HepG2 (cell line): ENCODE measurements around the gene LUC7L2. TPM values are rescaled to one million over a fixed set of nuclear protein-coding genes. Genes with fewer than 3 reads are reported as not detected.

Experiments
- SOX13 ChIP-seq, 3 experiments: fragments of 450-650 bp in 1 of 3; sonication (generic) in 1 of 3; formaldehyde crosslinking in 1 of 3; IDR thresholded peaks in 2 of 3; conservative IDR thresholded peaks in 1 of 3; 2 replicates each; pipeline versions ENCODE4 v1.5.0 to v1.6.1; 2016 to 2020; ENCODE audit warnings: antibody characterized with exemption in 1 of 3, mild to moderate bottlenecking in 1 of 3, missing compliant biosample characterization in 1 of 3, missing genetic modification reagents in 1 of 3, moderate library complexity in 1 of 3
- TCF7 ChIP-seq: sonication (generic); IDR thresholded peaks from 2 replicates; pipeline ENCODE4 v1.6.1; 2016; ENCODE audit warnings: antibody characterized with exemption, low read depth
- ZFP36 ChIP-seq: fragments of 150-350 bp; IDR thresholded peaks from 2 replicates; pipeline ENCODE4 v1.6.1; 2018; ENCODE audit warnings: borderline replicate concordance, low read length, low read depth; ENCODE audit not compliant: partially characterized antibody
- polyA plus RNA-seq, 8 experiments: library from polyadenylated mRNA; depleted of rRNA in 3 of 8; stranded (reverse) in 7 of 8; unstranded in 1 of 8; fragments of >200 nt; fragmentation: Illumina TruSeq in 4 of 8; extraction: Trizol in 4 of 8; gene quantifications; 2 replicates each; pipeline versions ENCODE4 v1.2.1 to v1.2.3, GENCODE V29; 2011 to 2016; ENCODE audit warnings: low read depth in 4 of 8, missing spikeins in 1 of 8, mixed read lengths in 1 of 8; ENCODE audit not compliant: insufficient read depth in 1 of 8
- total RNA-seq, 5 experiments: library from RNA; depleted of rRNA; stranded (reverse); fragments of >200 nt; fragmentation: Illumina TruSeq; extraction: Trizol; gene quantifications; 2 replicates each; pipeline ENCODE4 v1.2.3, GENCODE V29; 2016; ENCODE audit warnings: low read depth in 1 of 5
- TF ChIP-seq, protein P1 (sequence below): sonication (generic); formaldehyde crosslinking; IDR thresholded peaks from 2 replicates; pipeline ENCODE4 v1.4.0; 2020; ENCODE audit warnings: missing genetic modification reagents
- TF ChIP-seq, protein P2 (sequence below): sonication (generic); formaldehyde crosslinking; conservative IDR thresholded peaks from 2 replicates; pipeline ENCODE4 v1.4.0; 2020; ENCODE audit warnings: missing genetic modification reagents
- TF ChIP-seq, protein P3 (sequence below): sonication (generic); formaldehyde crosslinking; IDR thresholded peaks from 2 replicates; pipeline ENCODE4 v1.4.0; 2020; ENCODE audit warnings: mild to moderate bottlenecking, missing genetic modification reagents
- TF ChIP-seq, protein P4 (sequence below): IDR thresholded peaks from 2 replicates; pipeline ENCODE4 v1.6.1; 2016; ENCODE audit warnings: low read depth
- TF ChIP-seq, protein P5 (sequence below): sonication (generic); formaldehyde crosslinking; IDR thresholded peaks from 2 replicates; pipeline ENCODE4 v1.5.0; 2020; ENCODE audit warnings: missing genetic modification reagents

LUC7L2 gene
- total and polyA plus RNA-seq, 2 of the 13 experiments (the other 11 are each of a cell fraction or from before 2014, with no cell fraction given), result 17.9 to 50.7 TPM

DNA sequence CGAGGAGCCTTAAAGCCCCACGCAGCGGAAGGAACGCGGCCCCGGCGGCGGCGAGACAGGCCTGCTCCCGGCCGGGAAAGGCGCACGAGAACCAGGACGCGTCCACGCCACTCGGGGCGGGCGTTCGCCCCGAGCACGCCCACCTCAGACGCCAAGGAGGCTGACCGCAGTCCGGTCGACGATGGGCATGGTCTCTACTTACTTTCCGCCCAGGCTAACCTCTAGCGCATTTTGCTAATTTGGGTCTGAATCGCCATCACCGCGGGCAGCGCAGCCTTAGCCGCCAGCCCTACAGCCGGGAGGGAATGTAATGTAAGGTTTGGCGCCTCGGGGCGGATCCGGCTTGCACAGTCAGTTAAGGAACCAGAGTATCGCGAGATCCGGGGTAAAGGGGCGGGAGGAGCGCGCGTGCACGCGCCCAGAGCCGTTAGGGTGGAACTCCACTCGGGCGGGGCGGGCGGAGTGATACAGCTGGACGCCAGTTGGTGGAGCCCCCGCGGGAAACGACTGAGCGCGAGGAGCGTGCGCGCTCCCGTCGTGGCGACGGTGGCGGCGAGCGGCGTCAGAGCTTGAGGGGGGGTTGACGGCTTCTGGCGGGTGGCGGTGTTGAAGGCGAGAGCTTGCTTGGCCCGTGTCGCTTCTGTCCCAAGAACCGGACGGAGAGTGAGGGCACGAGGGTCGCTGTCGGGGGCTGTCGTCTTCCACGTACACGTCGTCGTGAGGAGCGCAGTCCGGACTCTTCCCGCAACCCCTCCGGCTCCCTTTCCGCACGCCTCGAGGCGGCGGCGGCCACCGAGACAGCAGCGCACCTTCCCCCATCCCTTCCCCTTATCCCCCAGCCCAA lies at the start of gene LUC7L2 (continued):
- TF ChIP-seq, protein P1, sequence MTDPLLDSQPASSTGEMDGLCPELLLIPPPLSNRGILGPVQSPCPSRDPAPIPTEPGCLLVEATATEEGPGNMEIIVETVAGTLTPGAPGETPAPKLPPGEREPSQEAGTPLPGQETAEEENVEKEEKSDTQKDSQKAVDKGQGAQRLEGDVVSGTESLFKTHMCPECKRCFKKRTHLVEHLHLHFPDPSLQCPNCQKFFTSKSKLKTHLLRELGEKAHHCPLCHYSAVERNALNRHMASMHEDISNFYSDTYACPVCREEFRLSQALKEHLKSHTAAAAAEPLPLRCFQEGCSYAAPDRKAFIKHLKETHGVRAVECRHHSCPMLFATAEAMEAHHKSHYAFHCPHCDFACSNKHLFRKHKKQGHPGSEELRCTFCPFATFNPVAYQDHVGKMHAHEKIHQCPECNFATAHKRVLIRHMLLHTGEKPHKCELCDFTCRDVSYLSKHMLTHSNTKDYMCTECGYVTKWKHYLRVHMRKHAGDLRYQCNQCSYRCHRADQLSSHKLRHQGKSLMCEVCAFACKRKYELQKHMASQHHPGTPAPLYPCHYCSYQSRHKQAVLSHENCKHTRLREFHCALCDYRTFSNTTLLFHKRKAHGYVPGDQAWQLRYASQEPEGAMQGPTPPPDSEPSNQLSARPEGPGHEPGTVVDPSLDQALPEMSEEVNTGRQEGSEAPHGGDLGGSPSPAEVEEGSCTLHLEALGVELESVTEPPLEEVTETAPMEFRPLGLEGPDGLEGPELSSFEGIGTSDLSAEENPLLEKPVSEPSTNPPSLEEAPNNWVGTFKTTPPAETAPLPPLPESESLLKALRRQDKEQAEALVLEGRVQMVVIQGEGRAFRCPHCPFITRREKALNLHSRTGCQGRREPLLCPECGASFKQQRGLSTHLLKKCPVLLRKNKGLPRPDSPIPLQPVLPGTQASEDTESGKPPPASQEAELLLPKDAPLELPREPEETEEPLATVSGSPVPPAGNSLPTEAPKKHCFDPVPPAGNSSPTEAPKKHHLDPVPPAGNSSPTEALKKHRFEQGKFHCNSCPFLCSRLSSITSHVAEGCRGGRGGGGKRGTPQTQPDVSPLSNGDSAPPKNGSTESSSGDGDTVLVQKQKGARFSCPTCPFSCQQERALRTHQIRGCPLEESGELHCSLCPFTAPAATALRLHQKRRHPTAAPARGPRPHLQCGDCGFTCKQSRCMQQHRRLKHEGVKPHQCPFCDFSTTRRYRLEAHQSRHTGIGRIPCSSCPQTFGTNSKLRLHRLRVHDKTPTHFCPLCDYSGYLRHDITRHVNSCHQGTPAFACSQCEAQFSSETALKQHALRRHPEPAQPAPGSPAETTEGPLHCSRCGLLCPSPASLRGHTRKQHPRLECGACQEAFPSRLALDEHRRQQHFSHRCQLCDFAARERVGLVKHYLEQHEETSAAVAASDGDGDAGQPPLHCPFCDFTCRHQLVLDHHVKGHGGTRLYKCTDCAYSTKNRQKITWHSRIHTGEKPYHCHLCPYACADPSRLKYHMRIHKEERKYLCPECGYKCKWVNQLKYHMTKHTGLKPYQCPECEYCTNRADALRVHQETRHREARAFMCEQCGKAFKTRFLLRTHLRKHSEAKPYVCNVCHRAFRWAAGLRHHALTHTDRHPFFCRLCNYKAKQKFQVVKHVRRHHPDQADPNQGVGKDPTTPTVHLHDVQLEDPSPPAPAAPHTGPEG (CRISPR knock-in tag), result peak; percentile 91; the same call in 1 of the 2 replicates
- TF ChIP-seq, protein P2, sequence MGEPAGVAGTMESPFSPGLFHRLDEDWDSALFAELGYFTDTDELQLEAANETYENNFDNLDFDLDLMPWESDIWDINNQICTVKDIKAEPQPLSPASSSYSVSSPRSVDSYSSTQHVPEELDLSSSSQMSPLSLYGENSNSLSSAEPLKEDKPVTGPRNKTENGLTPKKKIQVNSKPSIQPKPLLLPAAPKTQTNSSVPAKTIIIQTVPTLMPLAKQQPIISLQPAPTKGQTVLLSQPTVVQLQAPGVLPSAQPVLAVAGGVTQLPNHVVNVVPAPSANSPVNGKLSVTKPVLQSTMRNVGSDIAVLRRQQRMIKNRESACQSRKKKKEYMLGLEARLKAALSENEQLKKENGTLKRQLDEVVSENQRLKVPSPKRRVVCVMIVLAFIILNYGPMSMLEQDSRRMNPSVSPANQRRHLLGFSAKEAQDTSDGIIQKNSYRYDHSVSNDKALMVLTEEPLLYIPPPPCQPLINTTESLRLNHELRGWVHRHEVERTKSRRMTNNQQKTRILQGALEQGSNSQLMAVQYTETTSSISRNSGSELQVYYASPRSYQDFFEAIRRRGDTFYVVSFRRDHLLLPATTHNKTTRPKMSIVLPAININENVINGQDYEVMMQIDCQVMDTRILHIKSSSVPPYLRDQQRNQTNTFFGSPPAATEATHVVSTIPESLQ, result peak; percentile 57; the same call in 1 of the 2 replicates
- TF ChIP-seq, protein P3, sequence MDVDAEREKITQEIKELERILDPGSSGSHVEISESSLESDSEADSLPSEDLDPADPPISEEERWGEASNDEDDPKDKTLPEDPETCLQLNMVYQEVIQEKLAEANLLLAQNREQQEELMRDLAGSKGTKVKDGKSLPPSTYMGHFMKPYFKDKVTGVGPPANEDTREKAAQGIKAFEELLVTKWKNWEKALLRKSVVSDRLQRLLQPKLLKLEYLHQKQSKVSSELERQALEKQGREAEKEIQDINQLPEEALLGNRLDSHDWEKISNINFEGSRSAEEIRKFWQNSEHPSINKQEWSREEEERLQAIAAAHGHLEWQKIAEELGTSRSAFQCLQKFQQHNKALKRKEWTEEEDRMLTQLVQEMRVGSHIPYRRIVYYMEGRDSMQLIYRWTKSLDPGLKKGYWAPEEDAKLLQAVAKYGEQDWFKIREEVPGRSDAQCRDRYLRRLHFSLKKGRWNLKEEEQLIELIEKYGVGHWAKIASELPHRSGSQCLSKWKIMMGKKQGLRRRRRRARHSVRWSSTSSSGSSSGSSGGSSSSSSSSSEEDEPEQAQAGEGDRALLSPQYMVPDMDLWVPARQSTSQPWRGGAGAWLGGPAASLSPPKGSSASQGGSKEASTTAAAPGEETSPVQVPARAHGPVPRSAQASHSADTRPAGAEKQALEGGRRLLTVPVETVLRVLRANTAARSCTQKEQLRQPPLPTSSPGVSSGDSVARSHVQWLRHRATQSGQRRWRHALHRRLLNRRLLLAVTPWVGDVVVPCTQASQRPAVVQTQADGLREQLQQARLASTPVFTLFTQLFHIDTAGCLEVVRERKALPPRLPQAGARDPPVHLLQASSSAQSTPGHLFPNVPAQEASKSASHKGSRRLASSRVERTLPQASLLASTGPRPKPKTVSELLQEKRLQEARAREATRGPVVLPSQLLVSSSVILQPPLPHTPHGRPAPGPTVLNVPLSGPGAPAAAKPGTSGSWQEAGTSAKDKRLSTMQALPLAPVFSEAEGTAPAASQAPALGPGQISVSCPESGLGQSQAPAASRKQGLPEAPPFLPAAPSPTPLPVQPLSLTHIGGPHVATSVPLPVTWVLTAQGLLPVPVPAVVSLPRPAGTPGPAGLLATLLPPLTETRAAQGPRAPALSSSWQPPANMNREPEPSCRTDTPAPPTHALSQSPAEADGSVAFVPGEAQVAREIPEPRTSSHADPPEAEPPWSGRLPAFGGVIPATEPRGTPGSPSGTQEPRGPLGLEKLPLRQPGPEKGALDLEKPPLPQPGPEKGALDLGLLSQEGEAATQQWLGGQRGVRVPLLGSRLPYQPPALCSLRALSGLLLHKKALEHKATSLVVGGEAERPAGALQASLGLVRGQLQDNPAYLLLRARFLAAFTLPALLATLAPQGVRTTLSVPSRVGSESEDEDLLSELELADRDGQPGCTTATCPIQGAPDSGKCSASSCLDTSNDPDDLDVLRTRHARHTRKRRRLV (CRISPR knock-in tag), result peak; percentile 69; the same call in 1 of the 2 replicates
- TF ChIP-seq ZFP36 (no peak), TCF7 (no peak), SOX13 (IDR thresholded peaks at IDR 0.05) (peak; percentile 10; the same call in 1 of the 2 replicates), SOX13 (CRISPR knock-in tag; conservative IDR thresholded peaks at IDR 0.05 in 1 of 2, IDR thresholded peaks at IDR 0.05 in 1 of 2) (peak in 1 of 2 experiments; percentile 32; a peak in 1 of 4 replicates)
- TF ChIP-seq, protein P4, sequence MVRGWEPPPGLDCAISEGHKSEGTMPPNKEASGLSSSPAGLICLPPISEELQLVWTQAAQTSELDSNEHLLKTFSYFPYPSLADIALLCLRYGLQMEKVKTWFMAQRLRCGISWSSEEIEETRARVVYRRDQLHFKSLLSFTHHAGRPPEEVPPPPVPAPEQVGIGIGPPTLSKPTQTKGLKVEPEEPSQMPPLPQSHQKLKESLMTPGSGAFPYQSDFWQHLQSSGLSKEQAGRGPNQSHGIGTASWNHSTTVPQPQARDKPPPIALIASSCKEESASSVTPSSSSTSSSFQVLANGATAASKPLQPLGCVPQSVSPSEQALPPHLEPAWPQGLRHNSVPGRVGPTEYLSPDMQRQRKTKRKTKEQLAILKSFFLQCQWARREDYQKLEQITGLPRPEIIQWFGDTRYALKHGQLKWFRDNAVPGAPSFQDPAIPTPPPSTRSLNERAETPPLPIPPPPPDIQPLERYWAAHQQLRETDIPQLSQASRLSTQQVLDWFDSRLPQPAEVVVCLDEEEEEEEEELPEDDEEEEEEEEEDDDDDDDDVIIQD (CRISPR knock-in tag), result peak; percentile 17; the same call in 1 of the 2 replicates
- TF ChIP-seq, protein P5, sequence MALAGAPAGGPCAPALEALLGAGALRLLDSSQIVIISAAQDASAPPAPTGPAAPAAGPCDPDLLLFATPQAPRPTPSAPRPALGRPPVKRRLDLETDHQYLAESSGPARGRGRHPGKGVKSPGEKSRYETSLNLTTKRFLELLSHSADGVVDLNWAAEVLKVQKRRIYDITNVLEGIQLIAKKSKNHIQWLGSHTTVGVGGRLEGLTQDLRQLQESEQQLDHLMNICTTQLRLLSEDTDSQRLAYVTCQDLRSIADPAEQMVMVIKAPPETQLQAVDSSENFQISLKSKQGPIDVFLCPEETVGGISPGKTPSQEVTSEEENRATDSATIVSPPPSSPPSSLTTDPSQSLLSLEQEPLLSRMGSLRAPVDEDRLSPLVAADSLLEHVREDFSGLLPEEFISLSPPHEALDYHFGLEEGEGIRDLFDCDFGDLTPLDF, result peak; percentile 97
